GM21717 (cell line): ENCODE measurements around the gene ITGB1BP1.

Experiments used
- ATAC-seq: cut with Tn5 transposase; IDR thresholded peaks from one replicate; pipeline ENCODE4 v1.9.1; 2021; ENCODE audit warnings: mild to moderate bottlenecking, moderate library complexity; ENCODE audit not compliant: unreplicated experiment

Gene ITGB1BP1

GRCh38 chr2:9428965-9429577 is 5.7 kb upstream of the ITGB1BP1 start:
- ATAC-seq = no peak

DNA sequence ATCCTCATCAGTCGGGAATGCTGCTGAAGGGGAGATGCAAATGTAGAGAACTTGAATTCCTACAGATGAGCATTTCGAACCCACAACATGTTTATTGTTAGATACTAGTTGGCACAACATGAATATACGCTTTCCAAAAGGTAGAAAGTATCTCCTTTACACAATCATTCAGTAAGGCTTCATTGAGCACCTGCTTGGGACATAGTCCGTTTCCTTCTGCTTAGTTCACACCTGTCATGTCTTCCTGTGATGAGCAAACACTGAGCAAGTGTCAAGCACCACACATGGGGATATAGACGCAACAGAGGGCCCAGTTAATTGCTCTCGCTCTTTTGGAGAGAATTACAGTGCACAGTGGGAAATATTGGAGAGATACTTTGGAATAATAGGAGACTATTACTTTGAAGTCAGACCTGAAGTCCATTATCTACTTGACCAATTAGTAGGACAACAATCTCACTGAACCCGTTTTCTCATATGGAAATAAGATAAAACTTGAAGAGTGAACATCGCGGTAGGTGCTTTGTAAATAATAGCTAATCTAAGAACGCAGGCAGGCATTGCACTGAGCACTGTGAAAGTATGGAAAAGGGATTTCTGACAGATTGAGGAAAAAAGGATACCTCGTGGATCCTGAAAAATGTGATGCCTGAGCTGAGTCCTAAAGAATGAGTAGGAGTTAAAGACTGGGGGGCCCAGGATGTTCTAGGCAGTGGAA is 1.3 kb upstream of the ITGB1BP1 start:
- ATAC-seq = no peak

DNA sequence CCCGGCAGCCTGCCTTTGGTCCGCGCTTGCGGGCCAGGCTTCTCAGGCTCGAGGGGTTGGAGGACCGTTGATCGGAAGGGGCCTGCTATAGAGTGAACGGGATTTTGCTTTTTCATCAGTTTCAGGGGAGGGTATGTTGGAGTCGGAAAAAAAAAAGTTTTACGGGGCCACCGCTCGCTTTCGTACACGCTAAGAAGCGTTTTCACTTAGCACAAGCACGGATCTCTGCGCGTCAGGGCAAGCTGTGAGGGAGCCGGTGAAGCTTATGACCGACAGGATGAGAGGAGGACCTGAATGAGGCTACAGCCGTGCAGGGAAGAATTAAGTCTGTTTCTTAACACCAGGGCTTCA is 569 bp upstream of the ITGB1BP1 start:
- ATAC-seq = peak; percentile 7

DNA sequence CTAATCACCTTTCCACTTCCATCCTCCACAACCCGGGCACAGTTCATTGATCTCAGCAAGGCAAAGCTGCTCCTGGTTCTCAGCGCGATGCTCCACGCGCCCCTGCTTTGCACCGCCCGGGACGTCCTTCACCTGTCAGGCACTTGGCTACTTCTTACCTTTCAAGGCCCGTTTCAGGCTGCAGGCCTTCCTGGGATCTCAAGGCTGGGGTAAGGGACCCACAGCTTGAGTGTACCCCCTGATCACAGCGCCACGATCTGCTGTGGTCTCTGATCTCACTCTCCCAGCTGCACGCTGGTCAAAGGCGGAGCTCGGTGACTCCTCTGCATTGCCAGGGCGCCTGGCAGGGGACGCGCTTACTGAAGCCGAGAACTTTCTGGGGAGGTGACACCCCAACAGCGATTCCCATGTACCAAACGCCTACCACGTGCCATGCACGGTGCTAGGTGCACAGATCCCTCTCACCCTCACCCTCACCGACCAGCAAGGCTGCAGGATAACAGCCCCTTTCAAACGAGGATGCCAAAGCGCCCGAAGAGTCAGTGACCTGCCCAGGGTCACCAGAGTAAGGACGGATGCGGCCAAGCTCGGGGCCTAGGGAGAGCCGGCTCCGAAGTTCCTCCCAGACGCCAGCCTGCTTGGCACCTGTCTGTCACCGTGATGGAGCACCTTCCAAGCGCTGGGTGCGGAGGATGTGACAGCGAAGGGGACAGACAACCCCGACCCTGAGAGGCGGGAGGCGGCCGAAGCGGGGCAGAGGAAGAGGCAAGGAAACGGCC is 818 bp downstream of the ITGB1BP1 start:
- ATAC-seq = peak; percentile 29

GRCh38 chr2:9420495-9420894 is 2.8 kb downstream of the ITGB1BP1 start:
- no peak for ATAC-seq

DNA sequence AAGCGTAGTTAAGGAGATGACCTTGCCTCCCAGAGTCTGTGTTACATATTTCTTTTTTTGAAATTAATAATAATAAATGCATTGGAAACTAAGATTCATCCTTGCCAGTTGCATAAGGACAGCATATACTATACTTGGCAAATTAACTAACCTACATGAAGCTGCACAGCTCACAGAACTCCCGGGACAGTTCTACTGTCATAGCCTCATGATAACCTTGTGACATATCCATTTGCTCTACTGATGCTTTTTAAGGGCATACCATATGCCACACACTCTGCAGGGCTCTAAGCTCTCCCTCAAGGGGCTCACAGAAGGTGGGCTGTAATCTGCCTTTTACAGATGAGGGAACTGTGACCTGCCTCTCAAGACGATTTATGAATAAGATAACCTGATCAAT is 3.8 kb downstream of the ITGB1BP1 start:
- ATAC-seq = no peak

GRCh38 chr2:9418746-9419145 is 4.6 kb downstream of the ITGB1BP1 start:
- ATAC-seq = no peak

DNA sequence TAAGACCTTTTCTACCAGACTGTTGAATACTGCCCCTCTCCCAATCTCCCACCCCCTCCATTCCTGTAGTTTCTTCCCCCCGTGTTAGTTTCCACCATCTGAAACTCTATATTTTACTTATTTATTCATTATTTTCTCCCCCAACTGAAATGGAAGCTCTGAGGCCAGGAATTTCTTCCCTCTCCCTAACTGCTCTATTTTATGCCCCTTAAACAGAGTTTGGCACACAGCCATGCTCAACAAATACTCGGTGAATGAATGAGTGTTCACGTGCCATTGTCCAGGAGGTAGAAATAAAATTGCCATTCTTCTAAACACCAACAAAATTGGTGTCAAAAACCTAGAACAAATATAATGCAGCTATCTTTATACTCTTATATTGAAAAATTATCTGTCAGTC is 5.6 kb downstream of the ITGB1BP1 start:
- no peak for ATAC-seq

- no peak for ATAC-seq
Measured at GRCh38 chr2:9416962-9417316, 6.4 kb downstream of the ITGB1BP1 start.

- ATAC-seq = no peak
Measured at GRCh38 chr2:9416267-9416961, 6.9 kb downstream of the ITGB1BP1 start.

DNA sequence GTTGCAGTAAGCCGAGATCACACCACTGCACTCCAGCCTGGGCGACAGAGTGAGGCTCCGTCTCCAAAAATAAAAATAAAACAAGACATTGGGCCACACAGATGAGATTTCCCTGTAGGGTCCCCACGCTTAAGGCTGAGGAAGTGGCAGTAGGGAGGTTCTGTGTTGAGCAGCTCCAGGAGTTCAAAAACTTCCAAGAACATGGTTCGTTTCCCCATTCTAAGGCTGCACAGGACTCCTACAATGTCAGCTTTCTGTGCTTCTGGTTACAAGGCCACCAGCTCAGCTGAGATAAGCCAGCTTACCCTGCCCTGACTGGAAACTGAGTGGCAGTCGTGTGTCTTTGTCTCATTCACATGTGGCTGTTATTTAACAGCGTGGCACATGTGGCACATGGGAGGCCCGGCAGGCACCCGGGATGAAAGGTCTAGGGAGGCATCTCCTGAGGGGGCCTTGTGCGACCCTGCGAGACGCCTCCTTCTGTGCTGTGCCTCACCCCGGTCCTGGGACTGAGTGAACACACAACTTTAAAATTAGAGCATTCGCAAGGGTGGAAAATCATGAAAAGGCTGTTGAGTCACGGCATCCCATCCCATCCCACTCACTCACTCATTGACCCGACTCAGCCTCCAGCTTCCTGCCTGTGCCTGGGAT is 7.7 kb downstream of the ITGB1BP1 start:
- ATAC-seq = no peak

DNA sequence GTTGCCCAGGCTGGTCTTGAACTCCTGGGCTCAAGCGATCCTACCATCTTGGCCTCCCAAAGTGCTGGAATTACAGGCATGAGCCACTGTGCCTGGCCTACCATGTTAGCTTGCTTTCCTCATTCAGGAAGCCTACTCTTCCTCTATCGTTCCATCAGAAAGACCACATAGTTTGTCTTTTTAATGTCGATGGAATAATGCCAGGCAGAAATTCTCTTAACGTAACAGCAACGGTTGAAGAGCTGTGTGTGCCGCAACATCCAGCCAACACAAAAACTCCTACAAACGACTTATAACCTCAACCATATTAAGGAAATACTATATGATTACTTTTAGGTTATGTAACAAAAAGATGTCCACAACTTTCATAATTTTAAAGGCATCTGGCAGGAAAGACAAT is 10.5 kb downstream of the ITGB1BP1 start:
- no peak for ATAC-seq

GRCh38 chr2:9410108-9410507 is 13.2 kb downstream of the ITGB1BP1 start:
- ATAC-seq = no peak

- ATAC-seq = no peak
Measured at GRCh38 chr2:9408641-9409151, 14.6 kb downstream of the ITGB1BP1 start.

DNA sequence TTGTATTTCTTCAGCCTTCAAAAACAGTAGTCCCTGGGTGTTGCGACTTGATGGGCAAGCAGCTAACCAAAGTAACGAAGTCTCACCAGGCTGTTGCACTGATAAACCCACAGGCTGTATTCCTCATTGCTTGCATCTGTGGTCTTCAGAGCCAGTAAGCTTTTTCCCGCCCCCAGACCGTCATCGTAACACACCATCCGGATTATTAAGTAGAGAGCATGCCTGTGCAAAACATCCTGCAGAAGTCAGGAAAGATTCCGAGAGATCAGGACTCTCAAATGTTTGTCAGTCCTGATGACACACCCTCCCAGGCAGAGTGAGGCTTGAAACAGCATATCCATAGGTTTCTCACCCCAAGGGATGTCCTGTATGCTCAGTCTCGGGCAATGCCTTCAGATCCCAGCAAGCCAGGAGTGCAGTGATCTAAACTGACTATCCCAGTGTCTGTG is 15.9 kb downstream of the ITGB1BP1 start:
- no peak for ATAC-seq

DNA sequence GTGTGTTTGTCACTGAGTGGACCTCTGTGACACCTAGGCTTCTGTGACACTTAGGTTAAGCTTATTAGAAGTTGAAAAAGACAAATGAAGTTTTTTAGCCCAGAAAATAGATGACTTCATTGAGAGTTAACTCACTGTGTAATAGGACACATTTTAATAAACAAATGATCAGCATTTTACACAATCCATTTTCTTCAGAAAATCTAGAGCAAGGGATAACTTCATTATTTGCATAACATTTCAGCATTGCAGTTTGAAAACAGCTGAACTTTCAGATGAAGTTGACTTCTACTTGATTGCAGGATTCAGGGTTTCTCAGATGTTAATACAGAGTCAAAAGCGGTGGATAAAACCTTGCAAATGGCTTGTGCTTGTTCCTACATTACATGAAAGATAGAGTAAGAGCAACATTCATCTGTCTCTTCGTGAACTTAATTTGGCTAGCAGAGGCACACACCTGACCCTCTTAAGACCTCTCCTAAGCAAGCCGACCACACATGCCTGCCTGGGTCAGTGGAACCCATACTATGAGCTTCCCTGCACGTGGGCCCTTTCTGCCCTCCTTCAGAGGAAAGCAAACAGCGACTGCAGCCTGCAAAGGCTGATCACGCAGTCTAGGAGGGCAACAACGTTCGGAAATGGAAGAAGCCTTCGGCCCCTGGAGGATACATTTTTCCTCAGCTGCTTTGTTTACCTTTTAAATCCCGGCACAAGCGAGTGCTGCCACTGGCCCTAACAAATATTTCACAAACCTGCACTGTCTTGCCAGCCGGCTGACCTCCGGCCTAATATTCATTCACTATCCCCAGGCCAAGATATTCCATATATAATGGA is 16.6 kb downstream of the ITGB1BP1 start:
- ATAC-seq = no peak

GRCh38 chr2:9405636-9406035 is 17.7 kb downstream of the ITGB1BP1 start:
- no peak for ATAC-seq

GRCh38 chr2:9404451-9404850 is 18.9 kb downstream of the ITGB1BP1 start:
- ATAC-seq = no peak

GRCh38 chr2:9403924-9404323 is 19.4 kb downstream of the ITGB1BP1 start:
- ATAC-seq = no peak
